Loucy (cell line): ENCODE results near the gene TYW5.

Source experiments
- H2AFZ ChIP-seq: fragments of 200-600 bp; sonication (generic); 2 replicates; pipeline ENCODE4 v1.6.0; 2016; ENCODE audit warnings: antibody characterized with exemption, mild to moderate bottlenecking, low read length, moderate library complexity
- H3F3A ChIP-seq: fragments of 200-600 bp; 2 replicates; pipeline ENCODE4 v1.6.0; 2016; ENCODE audit warnings: antibody characterized with exemption, low read depth, mild to moderate bottlenecking
- H3K27me3 ChIP-seq: fragments of 200-600 bp; sonication (generic); 2 replicates; pipeline ENCODE4 v1.6.1; 2014; ENCODE audit warnings: low read length, mild to moderate bottlenecking; ENCODE audit not compliant: insufficient read depth, poor library complexity, severe bottlenecking
- H3K36me3 ChIP-seq: fragments of 200-600 bp; sonication (generic); 2 replicates; pipeline ENCODE4 v1.6.1; 2016; ENCODE audit warnings: low read length; ENCODE audit not compliant: insufficient read depth
- H3K4me1 ChIP-seq: fragments of 200-600 bp; sonication (generic); 2 replicates; pipeline ENCODE4 v1.5.1; 2014; ENCODE audit warnings: low read length, mild to moderate bottlenecking; ENCODE audit not compliant: insufficient read depth, poor library complexity, severe bottlenecking
- H3K4me2 ChIP-seq: fragments of 200-600 bp; sonication (generic); 2 replicates; pipeline ENCODE4 v1.6.0; 2014; ENCODE audit warnings: antibody characterized with exemption, low read length, low read depth, mild to moderate bottlenecking; ENCODE audit not compliant: poor library complexity, severe bottlenecking
- H3K4me3 ChIP-seq: fragments of 200-600 bp; sonication (generic); 2 replicates; pipeline ENCODE4 v1.5.1; 2014; ENCODE audit warnings: low read length, mild to moderate bottlenecking, mixed read lengths; ENCODE audit not compliant: poor library complexity, severe bottlenecking
- H3K79me2 ChIP-seq: fragments of 200-600 bp; sonication (generic); 2 replicates; pipeline ENCODE4 v1.6.1; 2014; ENCODE audit warnings: low read length; ENCODE audit not compliant: insufficient read depth
- H3K9ac ChIP-seq: fragments of 200-600 bp; sonication (generic); 2 replicates; pipeline ENCODE4 v1.6.0; 2014; ENCODE audit warnings: mild to moderate bottlenecking, low read depth, low read length, moderate library complexity; ENCODE audit not compliant: poor library complexity, severe bottlenecking
- H3K9me2 ChIP-seq: fragments of 200-600 bp; sonication (generic); replicated peaks from 2 replicates; pipeline ENCODE4 v1.6.1; 2016; ENCODE audit warnings: low read depth, low read length, mixed read lengths
- H3K9me3 ChIP-seq: fragments of 200-600 bp; sonication (generic); 2 replicates; pipeline ENCODE4 v1.6.1; 2014; ENCODE audit warnings: mild to moderate bottlenecking, antibody characterized with exemption, low read length, low read depth; ENCODE audit not compliant: insufficient read depth
- H4K20me1 ChIP-seq: fragments of 200-600 bp; sonication (generic); 2 replicates; pipeline ENCODE4 v1.6.0; 2014; ENCODE audit warnings: antibody characterized with exemption, low read length, mild to moderate bottlenecking; ENCODE audit not compliant: insufficient read depth, poor library complexity, severe bottlenecking
- EZH2phosphoT487 ChIP-seq: fragments of 200-600 bp; IDR thresholded peaks from 2 replicates; pipeline ENCODE4 v1.6.1; 2018; ENCODE audit warnings: antibody characterized with exemption, mild to moderate bottlenecking, moderate library complexity, borderline replicate concordance
- TF ChIP-seq, protein P1 (sequence below): fragments of 200-600 bp; sonication (generic); conservative IDR thresholded peaks from 2 replicates; pipeline ENCODE4 v1.5.1; 2014; ENCODE audit warnings: mild to moderate bottlenecking, antibody characterized with exemption, low read length

The TYW5 gene

DNA sequence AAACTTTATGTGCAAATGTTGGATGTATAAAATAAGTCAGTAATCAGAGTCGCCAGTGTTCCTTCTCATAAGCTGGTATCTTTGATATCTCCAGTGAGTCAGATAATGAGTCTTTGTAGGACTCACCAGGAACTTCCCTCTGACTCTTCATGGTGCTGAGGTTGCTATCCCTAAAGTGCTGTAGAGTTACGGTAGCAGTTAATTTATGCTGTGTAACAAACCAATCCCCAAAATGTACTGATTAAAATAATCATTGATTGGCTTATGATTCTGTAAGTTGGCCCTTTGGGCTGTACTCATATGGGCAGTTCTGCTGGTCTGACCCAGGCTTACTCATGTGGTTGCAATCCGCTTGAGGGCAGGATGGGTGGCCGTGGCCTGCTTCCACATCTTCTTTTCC is 43.9 kb upstream of the TYW5 start:
- TF ChIP-seq, protein P1, sequence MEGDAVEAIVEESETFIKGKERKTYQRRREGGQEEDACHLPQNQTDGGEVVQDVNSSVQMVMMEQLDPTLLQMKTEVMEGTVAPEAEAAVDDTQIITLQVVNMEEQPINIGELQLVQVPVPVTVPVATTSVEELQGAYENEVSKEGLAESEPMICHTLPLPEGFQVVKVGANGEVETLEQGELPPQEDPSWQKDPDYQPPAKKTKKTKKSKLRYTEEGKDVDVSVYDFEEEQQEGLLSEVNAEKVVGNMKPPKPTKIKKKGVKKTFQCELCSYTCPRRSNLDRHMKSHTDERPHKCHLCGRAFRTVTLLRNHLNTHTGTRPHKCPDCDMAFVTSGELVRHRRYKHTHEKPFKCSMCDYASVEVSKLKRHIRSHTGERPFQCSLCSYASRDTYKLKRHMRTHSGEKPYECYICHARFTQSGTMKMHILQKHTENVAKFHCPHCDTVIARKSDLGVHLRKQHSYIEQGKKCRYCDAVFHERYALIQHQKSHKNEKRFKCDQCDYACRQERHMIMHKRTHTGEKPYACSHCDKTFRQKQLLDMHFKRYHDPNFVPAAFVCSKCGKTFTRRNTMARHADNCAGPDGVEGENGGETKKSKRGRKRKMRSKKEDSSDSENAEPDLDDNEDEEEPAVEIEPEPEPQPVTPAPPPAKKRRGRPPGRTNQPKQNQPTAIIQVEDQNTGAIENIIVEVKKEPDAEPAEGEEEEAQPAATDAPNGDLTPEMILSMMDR = no peak
- TF ChIP-seq EZH2phosphoT487 = no peak
- H3K9me3 ChIP-seq = no peaks in the 10 kb centered on the region
- H3K4me2 ChIP-seq = no peak overlapping the region
- H3K36me3 ChIP-seq = no peaks in the 10 kb centered on the region
- no peak overlapping the region for H3K4me3 ChIP-seq
- no peaks in the 10 kb centered on the region for H4K20me1 ChIP-seq
- H3K9me2 ChIP-seq = no peaks in the 10 kb centered on the region
- no peak overlapping the region for H2AFZ ChIP-seq
- no peak overlapping the region for H3K9ac ChIP-seq
- H3F3A ChIP-seq = no peaks in the 10 kb centered on the region
- H3K27me3 ChIP-seq = no peaks in the 10 kb centered on the region
- H3K4me1 ChIP-seq = peaks cover 12% of the 10 kb centered on the region
- H3K79me2 ChIP-seq = no peaks in the 10 kb centered on the region

DNA sequence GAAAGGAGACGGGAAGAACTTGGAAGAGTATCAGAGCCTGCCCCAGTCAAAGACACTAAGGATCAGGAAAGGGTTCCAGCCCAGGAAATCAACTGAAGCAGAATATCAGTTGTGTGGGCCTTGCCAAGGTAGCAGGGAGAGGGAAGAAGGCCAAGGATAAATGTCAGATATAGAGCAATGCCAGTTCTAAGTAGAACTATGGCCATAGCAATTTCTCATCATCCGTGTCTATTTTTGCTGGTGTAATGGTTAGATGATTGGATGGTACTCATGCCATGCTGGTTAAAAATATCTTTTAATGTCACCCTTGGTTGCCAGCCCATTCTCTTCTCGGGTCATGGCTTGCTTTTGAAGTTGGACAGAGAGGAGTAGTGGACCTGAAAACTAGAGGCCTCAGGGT is 42.0 kb upstream of the TYW5 start:
- H2AFZ ChIP-seq = no peak overlapping the region
- H3K9me3 ChIP-seq = no peaks in the 10 kb centered on the region
- H3K4me1 ChIP-seq = peaks cover 25% of the 10 kb centered on the region
- no peaks in the 10 kb centered on the region for H3K36me3 ChIP-seq
- H3K4me2 ChIP-seq = no peak overlapping the region
- H3K9ac ChIP-seq = no peak overlapping the region
- H3K9me2 ChIP-seq = no peaks in the 10 kb centered on the region
- H3F3A ChIP-seq = no peaks in the 10 kb centered on the region
- H3K27me3 ChIP-seq = no peaks in the 10 kb centered on the region
- no peaks in the 10 kb centered on the region for H3K79me2 ChIP-seq
- H4K20me1 ChIP-seq = no peaks in the 10 kb centered on the region
- no peak for TF ChIP-seq EZH2phosphoT487
- TF ChIP-seq, protein P1 = no peak
- H3K4me3 ChIP-seq = no peak overlapping the region

DNA sequence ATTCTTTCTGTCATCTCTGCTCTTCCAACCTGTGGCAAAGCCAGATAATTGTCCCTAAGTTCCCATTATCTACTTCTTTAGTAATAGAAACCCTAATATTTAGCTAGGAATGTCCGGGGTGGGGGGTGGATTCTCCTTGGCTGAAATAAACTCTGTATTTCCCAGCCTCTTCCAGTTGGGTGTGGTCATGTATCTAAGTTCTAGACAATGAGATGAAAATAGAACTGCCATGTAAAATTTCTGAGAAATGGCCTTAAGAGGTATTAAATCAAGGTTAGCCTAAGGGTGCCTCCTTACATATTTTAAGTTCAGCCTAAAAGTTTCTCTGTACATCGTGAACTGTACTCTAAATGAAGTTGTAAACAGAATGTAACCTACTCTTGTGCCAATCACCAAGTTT is 39.6 kb upstream of the TYW5 start:
- Histone ChIP-seq H3K27me3 (no peaks in the 10 kb centered on the region), H3K4me1 (peaks cover 25% of the 10 kb centered on the region), H3F3A (no peaks in the 10 kb centered on the region), H3K9me2 (no peaks in the 10 kb centered on the region), H3K79me2 (no peaks in the 10 kb centered on the region), H4K20me1 (no peaks in the 10 kb centered on the region), H3K9me3 (no peaks in the 10 kb centered on the region), H2AFZ (no peak overlapping the region), H3K36me3 (no peaks in the 10 kb centered on the region), H3K9ac (no peak overlapping the region), H3K4me2 (peak overlapping the region; percentile 53), H3K4me3 (no peak overlapping the region)
- TF ChIP-seq, protein P1 = no peak
- TF ChIP-seq EZH2phosphoT487 = no peak
